HepG2 (cell line): ENCODE results near the gene MRPL48. TPM values are rescaled to one million over a fixed set of nuclear protein-coding genes. Genes with fewer than 3 reads are reported as not detected.

Source experiments
- ARID4A ChIP-seq: sonication (generic); formaldehyde crosslinking; IDR thresholded peaks from 2 replicates; pipeline ENCODE4 v1.5.0; 2020; ENCODE audit warnings: mild to moderate bottlenecking, missing genetic modification reagents, borderline replicate concordance
- ATF1 ChIP-seq: IDR thresholded peaks from 2 replicates; pipeline ENCODE4 v1.6.1; 2016; ENCODE audit warnings: mild to moderate bottlenecking, control low read depth
- CREBL2 ChIP-seq: sonication (generic); formaldehyde crosslinking; IDR thresholded peaks from 2 replicates; pipeline ENCODE4 v1.8.1; 2023; ENCODE audit warnings: missing genetic modification reagents, mild to moderate bottlenecking, borderline replicate concordance
- DNMT1 ChIP-seq: sonication (generic); formaldehyde crosslinking; IDR thresholded peaks from 2 replicates; pipeline ENCODE4 v1.5.1; 2020; ENCODE audit warnings: mild to moderate bottlenecking, missing genetic modification reagents
- ISX ChIP-seq: sonication (generic); formaldehyde crosslinking; conservative IDR thresholded peaks from 2 replicates; pipeline ENCODE4 v1.5.0; 2020; ENCODE audit warnings: missing genetic modification reagents
- KAT8 ChIP-seq: IDR thresholded peaks from 2 replicates; pipeline ENCODE4 v1.6.1; 2016; ENCODE audit warnings: missing genetic modification reagents, missing compliant biosample characterization
- MED8 ChIP-seq: sonication (generic); formaldehyde crosslinking; IDR thresholded peaks from 2 replicates; pipeline ENCODE4 v1.8.1; 2023; ENCODE audit warnings: mild to moderate bottlenecking, missing genetic modification reagents; ENCODE audit not compliant: insufficient replicate concordance
- NONO ChIP-seq, 2 experiments: fragments of 450-650 bp in 1 of 2; sonication (generic) in 1 of 2; formaldehyde crosslinking in 1 of 2; IDR thresholded peaks in 1 of 2; conservative IDR thresholded peaks in 1 of 2; 2 replicates each; pipeline versions ENCODE4 v1.6.1 to v1.8.0; 2017 to 2022; ENCODE audit warnings: mild to moderate bottlenecking in 1 of 2, missing genetic modification reagents in 1 of 2, moderate library complexity in 1 of 2
- RFXANK ChIP-seq: IDR thresholded peaks from 2 replicates; pipeline ENCODE4 v1.6.1; 2016
- SRSF1 ChIP-seq: fragments of 200-400 bp; formaldehyde crosslinking; optimal IDR thresholded peaks from 2 replicates; pipeline ENCODE3; 2017; ENCODE audit warnings: mild to moderate bottlenecking, low read depth, low read length, moderate library complexity
- ZBTB14 ChIP-seq: sonication (generic); formaldehyde crosslinking; IDR thresholded peaks from 2 replicates; pipeline ENCODE4 v1.4.0; 2020; ENCODE audit warnings: missing genetic modification reagents
- ZBTB3 ChIP-seq: sonication (generic); formaldehyde crosslinking; IDR thresholded peaks from 2 replicates; pipeline ENCODE4 v1.4.0; 2020; ENCODE audit warnings: low read depth, mild to moderate bottlenecking, moderate library complexity, missing genetic modification reagents, borderline replicate concordance
- ZFP62 ChIP-seq: sonication (generic); formaldehyde crosslinking; IDR thresholded peaks from 2 replicates; pipeline ENCODE4 v1.4.0; 2020; ENCODE audit warnings: missing genetic modification reagents
- ZNF205 ChIP-seq: IDR thresholded peaks from 2 replicates; pipeline ENCODE4 v1.6.1; 2018; ENCODE audit warnings: missing biosample characterization, missing genetic modification reagents
- ZNF317 ChIP-seq: sonication (generic); formaldehyde crosslinking; IDR thresholded peaks from 2 replicates; pipeline ENCODE4 v1.5.0; 2020; ENCODE audit warnings: mild to moderate bottlenecking, missing genetic modification reagents
- ZNF333 ChIP-seq: sonication (generic); formaldehyde crosslinking; IDR thresholded peaks from 2 replicates; pipeline ENCODE4 v1.4.0; 2020; ENCODE audit warnings: mild to moderate bottlenecking, missing genetic modification reagents, borderline replicate concordance
- ZNF354B ChIP-seq: sonication (generic); formaldehyde crosslinking; IDR thresholded peaks from 2 replicates; pipeline ENCODE4 v1.8.0; 2022; ENCODE audit warnings: mild to moderate bottlenecking, missing genetic modification reagents
- ZNF383 ChIP-seq: sonication (generic); formaldehyde crosslinking; IDR thresholded peaks from 2 replicates; pipeline ENCODE4 v1.4.0; 2020; ENCODE audit warnings: missing genetic modification reagents, mild to moderate bottlenecking, borderline replicate concordance
- ZNF552 ChIP-seq: sonication (generic); formaldehyde crosslinking; IDR thresholded peaks from 2 replicates; pipeline ENCODE4 v1.9.0; 2022; ENCODE audit warnings: missing genetic modification reagents, mild to moderate bottlenecking, borderline replicate concordance
- ZNF609 ChIP-seq: sonication (generic); formaldehyde crosslinking; IDR thresholded peaks from 2 replicates; pipeline ENCODE4 v1.4.0; 2020; ENCODE audit warnings: mild to moderate bottlenecking, missing genetic modification reagents, borderline replicate concordance
- ZSCAN9 ChIP-seq: IDR thresholded peaks from 2 replicates; pipeline ENCODE4 v1.6.1; 2016; ENCODE audit warnings: borderline replicate concordance
- polyA plus RNA-seq, 8 experiments: library from polyadenylated mRNA; depleted of rRNA in 3 of 8; stranded (reverse) in 7 of 8; unstranded in 1 of 8; fragments of >200 nt; fragmentation: Illumina TruSeq in 4 of 8; extraction: Trizol in 4 of 8; gene quantifications; 2 replicates each; pipeline versions ENCODE4 v1.2.1 to v1.2.3, GENCODE V29; 2011 to 2016; ENCODE audit warnings: low read depth in 4 of 8, missing spikeins in 1 of 8, mixed read lengths in 1 of 8; ENCODE audit not compliant: insufficient read depth in 1 of 8
- total RNA-seq, 5 experiments: library from RNA; depleted of rRNA; stranded (reverse); fragments of >200 nt; fragmentation: Illumina TruSeq; extraction: Trizol; gene quantifications; 2 replicates each; pipeline ENCODE4 v1.2.3, GENCODE V29; 2016; ENCODE audit warnings: low read depth in 1 of 5

MRPL48 gene
- total and polyA plus RNA-seq, 2 of the 13 experiments (the other 11 are each of a cell fraction or from before 2014, with no cell fraction given) = 61.2 to 67.9 TPM

- no peak for TF ChIP-seq ARID4A (CRISPR knock-in tag)
- TF ChIP-seq ZNF383 = no peak
- TF ChIP-seq MED8 = no peak
- TF ChIP-seq RFXANK = no peak
- TF ChIP-seq ZSCAN9 (CRISPR knock-in tag) = no peak
- TF ChIP-seq DNMT1 (CRISPR knock-in tag) = no peak
- TF ChIP-seq ZBTB3 (CRISPR knock-in tag) = no peak
- TF ChIP-seq ISX (CRISPR knock-in tag) = no peak
- TF ChIP-seq ZFP62 = no peak
- TF ChIP-seq ZNF317 = no peak
- TF ChIP-seq ZBTB14 (CRISPR knock-in tag) = peak; percentile 57; the same call in 1 of the 2 replicates
- TF ChIP-seq ZNF205 (CRISPR knock-in tag) = no peak
- no peak for TF ChIP-seq CREBL2 (CRISPR knock-in tag)
- TF ChIP-seq ZNF354B (CRISPR knock-in tag) = no peak
- no peak for TF ChIP-seq SRSF1
- TF ChIP-seq KAT8 (CRISPR knock-in tag) = no peak
- TF ChIP-seq NONO (IDR thresholded peaks at IDR 0.05) = no peak
- TF ChIP-seq NONO (CRISPR knock-in tag; conservative IDR thresholded peaks at IDR 0.05) = peak; percentile 24; the same call in 1 of the 2 replicates
- TF ChIP-seq ZNF609 = no peak
- TF ChIP-seq ZNF552 (CRISPR knock-in tag) = no peak
- no peak for TF ChIP-seq ATF1 (CRISPR knock-in tag)
- TF ChIP-seq ZNF333 (CRISPR knock-in tag) = no peak
Measured at GRCh38 chr11:73761403-73761945, 26.2 kb upstream of the MRPL48 start (continued).
